Superior temporal gyrus (tissue), 1 donor: ENCODE measurements around the gene HAUS8.
"Not testable (repeated sequence)": the region's sequence is repeated elsewhere in the genome, so short reads cannot be mapped to it uniquely, and the experiment has no call there.

Source experiments
- DNase-seq: peaks from one replicate; pipeline ENCODE4 v3.0.0-alpha.2; 2016; ENCODE audit errors: extremely low spot score

Gene HAUS8, protein sequence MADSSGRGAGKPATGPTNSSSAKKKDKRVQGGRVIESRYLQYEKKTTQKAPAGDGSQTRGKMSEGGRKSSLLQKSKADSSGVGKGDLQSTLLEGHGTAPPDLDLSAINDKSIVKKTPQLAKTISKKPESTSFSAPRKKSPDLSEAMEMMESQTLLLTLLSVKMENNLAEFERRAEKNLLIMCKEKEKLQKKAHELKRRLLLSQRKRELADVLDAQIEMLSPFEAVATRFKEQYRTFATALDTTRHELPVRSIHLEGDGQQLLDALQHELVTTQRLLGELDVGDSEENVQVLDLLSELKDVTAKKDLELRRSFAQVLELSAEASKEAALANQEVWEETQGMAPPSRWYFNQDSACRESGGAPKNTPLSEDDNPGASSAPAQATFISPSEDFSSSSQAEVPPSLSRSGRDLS

DNA sequence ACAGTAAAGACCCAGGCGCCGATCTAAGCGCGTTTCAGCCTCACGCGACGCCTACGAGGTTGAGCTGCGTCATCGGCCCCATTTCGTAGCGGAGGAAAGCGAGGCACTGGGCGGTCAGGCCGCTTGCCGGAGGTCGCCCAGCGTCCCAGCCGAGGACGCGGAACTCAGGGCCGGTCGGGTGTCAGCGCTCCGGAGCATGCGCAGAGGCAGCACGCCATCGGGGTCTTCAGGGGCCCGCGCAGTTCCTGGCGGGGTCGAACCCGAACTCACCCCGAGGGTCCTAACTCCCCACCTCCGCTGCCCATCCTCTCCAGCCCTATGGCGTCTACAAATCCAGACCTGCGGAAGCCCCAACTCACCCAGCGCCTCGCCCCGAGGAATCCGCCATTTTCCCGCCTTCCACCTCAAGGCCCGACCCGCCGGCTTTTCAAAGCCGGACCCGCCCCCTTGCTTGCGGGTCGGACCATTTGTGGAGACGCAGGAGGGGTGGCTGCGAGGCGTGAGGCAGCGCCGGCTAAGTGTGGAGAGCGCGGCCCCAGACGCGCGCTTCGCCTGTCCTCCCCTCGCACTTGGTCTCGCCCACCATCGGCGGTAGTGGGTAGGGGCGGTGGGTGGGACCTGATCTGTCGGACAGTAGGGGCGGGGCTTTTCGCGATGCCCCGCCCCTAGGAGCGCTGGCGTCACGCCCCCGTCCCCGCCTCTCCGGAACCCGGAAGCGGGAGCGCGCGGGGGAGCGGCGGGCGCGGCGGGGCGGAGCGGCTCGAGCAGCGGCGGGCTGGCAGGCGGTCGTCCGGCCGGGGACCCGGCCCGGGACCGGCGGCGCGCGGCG, at the start of gene HAUS8, which contains the start of gene MYO9B:
HAUS8 (minus strand) TSS at position 418 of the 829 bp plus-strand sequence; CDS start at position 388, 30 bp downstream.
MYO9B (plus strand) TSS at position 743 of the 829 bp plus-strand sequence. CDS start 25,941 bp downstream, outside the sequence.
- peak; percentile 99 for DNase-seq

DNA sequence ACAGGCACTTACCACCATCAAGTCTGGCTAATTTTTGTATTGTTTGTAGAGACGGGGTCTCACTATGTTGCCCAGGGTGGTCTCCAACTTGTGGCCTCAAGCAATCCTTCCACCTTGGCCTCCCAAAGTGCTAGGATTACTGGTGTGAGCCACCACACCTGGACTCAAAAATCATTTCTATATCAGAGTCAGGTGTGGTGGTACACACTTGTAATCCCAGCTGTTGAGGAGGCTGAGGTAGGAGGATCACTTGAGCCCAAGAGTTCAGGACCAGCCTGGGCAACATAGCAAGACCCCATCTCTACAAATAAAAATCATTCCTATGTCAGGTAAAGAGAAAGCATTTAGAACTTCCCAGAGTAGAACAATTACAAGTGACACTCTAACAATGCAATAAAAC, 48.8 kb upstream of the HAUS8 start:
- DNase-seq: no peak

DNA sequence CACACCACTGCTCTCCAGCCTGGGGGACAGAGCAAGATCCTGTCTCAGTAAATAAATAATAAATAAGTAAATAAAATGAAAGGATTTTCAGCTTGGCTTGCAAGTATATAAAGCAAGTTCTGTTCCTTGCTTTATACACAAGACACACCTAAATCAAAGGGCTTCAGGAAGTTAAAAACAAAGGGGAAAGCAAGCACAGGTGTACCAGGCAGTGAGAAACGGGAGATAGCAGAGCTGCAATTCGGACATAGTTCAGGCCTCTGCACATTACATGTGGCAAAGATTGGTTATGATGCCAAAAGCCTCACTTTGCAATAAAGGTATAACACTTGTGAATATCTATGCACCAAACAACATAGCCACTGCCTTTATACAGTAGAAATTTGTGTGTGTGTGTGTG, 47.8 kb upstream of the HAUS8 start:
- DNase-seq: no peak

DNA sequence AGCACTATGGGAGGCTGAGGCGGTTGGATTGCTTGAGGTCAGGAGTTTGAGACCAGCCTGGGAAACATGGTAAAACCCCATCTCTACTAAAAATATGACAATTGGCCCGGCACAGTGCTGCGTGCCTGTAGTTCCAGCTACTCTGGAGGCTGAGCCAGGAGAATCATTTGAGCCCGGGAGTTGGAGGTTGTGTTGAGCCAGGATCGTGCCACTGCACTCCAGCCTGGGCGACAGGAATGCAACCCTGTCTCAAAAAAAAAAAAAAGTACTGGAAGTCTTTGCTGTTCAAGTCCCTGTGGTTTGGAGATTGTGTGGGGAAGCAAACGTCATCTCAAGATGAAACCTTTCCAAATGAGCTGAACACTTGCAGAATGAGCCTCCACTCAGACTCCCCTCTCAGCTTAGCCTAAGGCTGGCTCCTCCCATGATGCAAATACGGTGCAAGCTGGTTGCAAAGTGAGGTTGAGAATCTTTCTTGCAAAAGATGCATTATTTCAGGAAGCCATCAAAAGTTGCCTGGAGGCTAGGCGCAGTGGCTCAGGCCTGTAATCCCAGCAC, 46.6 kb upstream of the HAUS8 start:
- no peak for DNase-seq

DNA sequence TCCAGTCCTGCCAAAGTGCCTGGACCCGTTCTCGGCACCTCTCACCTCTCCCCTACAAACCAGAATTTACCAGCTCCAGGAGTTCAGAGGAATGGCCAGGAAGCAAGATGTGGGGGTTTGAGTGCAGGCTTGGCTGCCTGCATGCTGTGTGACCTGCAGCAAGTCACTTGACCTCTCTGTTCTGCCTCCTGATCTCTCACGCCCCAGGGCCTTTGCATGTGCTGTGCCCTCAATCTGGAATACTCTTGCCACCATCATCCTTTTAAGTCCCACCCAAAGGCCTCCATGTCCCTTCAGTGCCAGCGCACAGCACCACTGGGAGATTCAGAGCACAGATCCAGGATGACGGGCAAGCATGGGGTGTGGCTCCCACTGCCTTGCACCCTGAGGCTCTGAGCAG, 43.7 kb upstream of the HAUS8 start:
- no peak for DNase-seq

DNA sequence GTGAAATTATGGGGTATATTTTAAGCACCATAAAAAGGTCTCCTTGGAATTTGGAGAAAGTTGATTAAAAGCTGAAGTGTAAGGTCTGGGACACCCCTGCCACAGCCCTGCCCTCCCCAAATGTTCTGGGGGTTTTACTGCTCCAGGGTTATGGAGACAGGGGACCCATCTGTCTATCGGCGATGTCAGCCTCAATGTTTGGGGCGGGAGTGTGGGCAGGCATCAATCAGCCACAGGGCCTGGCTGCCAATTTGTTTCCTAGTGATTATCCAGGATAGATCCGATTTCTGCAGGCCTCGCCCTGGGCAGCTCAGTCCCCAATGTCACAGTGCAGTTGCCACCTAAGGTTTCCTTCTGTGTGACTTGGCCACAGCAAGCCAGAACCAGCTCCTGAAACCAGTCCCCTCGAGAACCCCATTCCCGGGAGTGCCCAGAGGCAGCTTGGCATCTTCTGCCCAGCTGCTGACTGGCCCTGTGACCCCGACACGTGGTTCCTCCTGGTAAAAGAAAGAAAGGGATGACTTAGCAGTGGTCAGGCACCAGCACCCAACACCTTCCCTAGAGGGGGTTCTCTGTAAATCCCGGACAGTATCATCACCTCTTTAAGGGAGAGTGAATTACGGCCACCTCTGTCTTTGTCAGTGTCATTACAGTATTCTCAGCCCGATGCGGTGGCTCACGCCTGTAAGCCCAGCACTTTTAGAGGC, 41.9 kb upstream of the HAUS8 start:
- DNase-seq: no peak

DNA sequence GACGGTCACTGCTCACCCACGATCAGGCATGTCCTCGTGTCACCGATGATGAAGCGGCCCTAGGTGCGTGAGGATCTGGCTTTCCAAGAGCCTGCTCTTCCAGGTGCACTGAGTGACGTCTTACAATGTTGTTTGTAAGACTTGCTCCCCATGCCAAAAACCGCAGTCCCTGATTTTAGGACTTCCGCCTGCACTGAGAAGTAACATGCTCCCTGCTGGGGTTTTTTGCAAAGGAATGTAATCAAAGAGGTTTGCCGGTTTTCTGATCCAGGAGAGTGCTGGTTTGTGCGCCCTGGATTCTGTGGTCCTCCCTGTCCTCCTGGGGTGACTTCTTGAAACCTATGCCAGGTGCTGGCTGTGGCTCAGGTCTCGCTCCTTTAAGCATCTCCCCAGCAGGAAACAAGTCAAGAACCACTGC, 39.2 kb upstream of the HAUS8 start:
- DNase-seq: no peak

DNA sequence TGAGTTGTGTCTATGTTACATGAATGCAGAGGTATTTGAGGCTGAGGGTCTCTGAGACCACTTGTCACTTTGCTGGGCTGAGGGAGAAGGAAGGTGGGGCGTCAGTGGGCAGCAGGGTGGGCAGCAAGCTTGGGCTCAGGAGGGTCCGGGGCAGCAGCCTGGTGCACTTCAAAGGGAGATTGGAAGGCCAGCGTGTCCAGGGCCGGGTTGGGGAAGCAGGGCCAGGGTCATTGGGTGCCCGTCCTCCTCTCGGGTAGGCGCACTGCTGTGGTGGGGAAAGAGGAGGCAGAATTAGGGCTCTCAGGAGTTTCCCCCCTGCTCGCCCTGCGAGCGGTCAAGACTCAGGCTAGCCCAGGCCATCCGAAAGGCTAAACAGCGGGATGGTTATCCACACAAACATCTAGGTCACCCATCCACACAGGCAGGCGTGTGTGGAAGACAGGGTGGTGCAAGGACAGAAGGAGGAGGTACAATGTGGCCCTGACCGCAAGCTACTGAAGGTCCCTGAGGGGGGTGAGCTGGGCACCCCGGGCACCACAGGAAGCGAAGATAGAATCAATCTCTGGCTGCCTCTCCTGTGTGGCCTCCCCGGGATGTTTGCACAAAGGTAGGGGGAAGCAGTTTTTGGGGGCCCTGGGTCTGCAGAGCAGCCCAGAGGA, 38.0 kb upstream of the HAUS8 start:
- no peak for DNase-seq

DNA sequence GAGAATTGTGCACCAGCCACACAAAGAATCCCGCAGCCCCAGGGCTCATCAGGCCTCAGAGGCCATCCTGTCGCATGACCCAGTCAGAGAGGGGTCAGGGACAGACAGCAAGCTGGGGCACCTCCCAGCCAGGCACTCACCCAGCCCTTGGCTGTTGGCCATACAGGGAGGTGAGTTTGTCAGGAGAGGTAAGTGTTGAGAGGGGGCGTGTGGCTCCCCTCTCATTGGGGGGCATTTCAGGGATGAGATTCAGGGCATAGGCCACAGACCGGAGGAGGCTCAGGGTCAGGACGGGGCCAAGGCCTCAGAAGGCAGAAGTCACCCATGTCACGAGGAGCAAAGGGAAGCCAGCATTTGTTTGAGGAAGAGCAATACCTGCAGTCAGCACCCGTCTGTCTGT, 37.4 kb upstream of the HAUS8 start:
- no peak for DNase-seq

DNA sequence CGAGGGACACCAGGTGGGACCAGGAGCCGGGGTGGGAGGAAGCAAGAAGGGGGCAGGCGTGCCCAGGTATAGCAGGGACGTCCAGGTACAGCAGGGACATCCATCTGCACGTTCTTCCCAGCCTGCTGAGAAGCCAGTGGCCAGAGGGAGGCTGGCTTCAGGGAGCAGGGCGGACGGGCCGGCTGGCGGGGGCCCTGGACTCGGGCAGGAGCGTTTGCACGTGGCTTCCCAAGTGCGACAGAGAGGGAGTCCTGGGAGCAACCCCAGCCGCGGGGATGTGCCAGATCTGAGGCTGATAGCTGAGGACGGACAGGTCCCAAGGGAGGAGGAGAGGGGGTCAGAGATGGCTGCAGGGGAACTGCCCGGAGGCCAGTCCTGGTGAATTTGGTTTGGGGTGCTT, 37.0 kb upstream of the HAUS8 start:
- no peak for DNase-seq

DNA sequence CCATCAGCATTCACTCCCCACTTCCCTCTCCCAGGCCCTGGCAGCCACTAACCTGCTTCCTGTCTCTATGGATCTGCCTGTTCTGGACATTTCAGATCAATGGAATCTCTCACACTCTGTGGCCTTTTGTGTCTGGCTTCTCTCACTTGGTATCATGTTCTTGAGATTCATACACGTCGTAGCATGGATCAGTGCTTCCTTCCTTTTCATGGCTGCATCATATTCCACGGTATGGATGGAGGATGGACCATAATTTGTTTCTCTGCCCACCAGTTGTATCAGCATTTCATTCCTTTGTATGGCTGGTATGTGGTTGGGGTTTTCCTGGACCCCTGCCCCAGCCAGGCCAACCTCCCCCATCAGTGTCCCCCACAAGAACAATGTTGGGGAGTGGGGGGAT, 36.5 kb upstream of the HAUS8 start:
- no peak for DNase-seq

DNA sequence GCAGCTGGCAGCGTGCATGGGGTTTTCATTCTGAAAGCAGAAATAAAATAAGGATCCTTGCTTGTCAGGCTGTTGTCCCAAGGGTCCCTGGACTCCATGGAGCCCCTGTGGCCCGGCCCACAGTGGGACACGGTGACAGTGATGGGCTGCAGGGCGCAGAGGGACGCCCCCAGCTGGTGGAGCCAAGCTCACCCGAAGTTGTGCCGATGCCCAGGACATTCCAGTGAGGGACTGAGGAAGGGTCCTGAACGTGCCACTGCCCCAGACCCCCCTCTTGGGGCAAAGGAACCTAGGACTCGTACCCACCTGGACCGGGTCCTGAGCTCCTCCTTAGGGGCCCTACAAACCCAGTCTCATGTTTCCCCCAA, 35.3 kb upstream of the HAUS8 start:
- no peak for DNase-seq

DNA sequence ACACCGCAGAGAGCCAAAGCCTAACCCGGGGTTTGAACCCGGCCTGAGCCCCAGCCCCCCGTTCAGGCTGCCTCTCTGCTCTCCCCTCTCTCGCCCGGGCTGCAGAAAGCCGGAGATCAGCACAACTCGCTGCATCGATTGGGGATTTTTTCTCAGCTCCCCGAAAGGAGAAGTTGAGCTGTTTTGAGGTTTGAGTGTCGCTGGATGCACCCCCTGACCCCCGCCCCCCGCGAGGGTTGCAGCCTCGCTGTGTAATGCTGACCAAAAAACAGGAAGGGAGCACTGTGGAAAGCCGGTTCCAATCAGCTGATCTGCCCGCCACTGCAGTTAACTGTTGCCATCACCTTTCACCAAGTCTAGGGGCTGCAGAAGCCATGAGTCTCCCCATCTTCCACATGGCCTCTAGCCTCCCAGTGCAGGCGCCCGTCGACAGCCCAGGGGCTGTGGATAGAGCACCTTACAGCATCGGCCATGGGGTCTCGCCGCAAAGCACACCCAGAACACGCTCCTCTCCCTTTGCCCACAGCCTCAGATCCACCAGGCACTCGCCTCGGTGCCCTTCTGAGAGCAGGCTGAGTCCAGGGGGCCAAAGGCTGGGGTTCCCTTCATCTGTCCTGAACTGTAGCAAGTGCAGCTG, 34.8 kb upstream of the HAUS8 start:
- no peak for DNase-seq

DNA sequence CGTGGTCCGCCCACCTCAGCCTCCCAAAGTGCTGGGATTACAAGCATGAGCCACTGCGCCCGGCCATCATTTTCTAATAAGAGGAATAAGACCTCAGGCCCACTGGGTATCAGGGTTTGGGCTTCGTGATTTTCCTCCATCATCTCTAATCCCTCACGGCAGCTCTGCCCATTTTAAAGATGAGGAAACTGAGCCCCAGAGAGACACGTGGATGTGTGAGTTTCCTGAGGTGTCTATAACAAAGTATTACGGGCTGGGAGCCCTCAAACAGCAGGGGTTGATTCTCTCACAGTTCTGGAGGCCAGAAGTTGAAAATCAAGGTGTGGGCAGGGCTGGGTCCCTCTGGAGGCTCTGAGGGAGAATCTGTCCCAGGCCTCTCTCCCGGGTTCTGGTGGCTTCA, 34.0 kb upstream of the HAUS8 start:
- no peak for DNase-seq

DNA sequence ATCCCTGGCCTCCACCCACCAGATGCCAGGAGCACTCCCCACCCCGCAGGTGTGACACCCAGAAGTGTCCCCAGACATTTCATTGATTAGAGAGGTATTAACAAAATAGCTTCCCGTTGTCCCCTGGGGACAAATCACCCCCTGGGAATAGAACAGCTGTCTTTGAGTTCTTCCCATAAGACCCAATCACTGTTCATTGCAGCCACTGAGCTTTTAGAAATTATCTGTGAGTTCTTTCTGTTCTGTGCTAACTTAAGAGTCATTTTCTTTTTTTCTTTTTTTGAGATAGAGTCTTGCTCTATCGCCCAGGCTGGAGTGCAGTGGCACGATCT, 33.2 kb upstream of the HAUS8 start:
- DNase-seq: no peak

DNA sequence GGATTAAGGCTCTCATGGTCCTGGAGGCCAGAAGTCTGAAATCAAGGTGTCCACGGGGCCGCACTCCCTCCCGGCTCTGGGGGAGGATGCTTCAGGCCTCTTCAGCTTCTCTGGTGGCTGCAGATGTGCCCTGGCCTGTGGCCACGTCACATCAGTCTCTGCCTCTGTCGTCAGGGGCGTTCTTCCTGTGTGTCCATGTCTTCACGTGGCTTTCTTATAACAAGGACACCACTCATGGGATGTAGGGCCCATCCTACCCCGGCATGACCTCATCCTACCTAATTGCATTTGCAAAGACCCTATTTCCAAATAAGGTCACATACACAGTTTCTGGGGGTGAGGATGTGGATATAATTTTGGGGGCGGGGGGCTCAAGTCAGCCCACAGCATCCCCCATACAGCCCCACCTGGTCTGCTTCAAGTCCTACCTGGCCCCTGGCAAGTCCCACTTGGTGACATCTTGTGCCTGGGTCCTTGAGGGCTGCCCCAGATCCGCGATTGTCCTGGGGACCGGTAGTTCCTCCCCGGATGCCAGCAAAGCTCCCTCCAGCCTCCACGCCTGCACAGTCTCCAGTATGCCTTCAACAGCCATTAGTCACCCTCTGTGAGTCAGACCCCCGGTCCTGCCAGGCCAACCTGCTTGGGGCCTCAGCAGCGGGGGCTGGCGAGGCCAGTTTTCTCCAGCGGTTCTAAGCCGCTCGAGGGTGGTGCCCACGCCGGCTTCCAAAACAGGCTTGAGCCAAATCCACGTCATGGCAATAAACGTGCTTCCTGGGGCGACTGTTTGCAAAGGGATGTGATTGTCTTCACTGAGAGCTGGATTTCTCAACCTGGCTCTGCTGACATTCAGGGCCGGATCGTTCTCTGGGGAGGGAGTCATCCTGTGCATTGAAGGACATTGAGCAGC, 32.5 kb upstream of the HAUS8 start:
- peak; percentile 59 for DNase-seq

DNA sequence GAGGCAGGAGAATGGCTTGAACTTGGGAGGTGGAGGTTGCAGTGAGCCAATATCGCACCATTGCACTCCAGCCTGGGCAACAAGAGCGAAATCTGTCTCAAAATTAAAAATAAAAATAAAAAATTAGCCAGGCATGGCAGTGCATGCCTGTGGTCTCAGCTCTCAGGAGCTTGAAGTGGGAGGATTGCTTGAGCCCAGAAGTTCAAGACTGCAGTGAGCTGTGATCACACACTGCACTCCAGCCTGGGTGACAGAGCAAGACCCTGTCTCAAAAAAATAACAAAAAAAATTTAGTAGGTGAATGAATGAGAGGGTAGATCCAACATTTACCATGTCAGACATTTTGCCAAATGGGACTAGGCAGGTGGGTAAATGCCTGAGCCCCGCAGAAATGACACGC, 31.7 kb upstream of the HAUS8 start:
- not testable (repeated sequence) for DNase-seq

DNA sequence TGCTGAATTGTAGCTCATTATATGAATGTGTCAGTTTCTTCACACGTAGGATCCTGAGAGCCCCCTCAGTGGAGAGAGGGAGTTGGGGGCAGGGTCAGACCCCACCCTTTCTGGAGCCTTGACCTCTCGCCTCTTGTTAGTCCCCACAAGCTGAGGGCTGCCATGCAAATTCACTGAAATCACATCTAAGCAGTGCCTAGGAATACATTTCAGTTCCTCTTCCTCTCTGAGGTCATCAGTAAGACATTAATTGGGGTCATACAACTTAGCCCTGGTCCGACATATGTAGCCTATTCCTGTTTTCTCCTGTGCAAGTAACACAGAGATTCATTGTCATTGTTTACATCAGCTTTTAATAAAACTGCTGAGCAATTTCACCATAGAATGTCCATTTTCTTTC, 30.3 kb upstream of the HAUS8 start:
- DNase-seq: no peak

DNA sequence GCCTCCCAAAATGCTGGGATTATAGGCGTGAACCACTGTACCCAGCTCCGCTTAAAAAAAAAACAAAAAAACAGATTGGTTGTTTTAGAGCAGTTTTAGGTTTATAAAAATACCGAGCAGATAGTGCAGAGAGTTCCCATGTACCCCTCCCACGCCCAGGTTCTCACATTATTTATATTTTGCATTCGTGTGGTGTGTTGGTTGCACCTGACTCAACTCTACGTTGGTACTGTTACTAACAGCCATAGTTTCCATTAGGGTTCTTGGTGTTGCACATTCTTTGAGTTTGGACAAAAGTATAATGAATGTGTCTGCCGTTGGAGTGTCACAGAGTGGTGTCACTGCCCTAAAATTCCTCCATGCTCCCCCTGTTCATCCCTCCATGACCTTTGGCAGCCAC, 29.4 kb upstream of the HAUS8 start:
- no peak for DNase-seq

DNA sequence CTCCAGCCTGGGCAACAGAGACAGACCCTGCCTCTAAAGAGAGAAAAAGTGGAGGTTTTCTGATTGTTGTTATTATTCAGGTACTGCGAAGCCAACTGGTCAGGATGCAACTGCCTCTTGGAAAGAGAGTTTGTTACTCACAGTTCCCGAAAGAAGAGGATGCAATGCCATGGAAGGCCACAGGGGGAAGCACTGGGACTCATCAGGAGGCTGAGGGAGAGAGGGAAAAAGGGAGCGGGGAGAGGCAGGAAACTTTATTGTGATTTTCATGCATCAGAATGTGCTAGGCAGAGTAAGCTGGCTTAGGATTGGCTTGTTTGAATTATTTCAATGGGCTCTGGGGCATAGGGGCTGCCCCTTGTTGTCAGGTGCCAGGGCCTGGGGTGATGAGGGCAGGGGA, 27.9 kb upstream of the HAUS8 start:
- no peak for DNase-seq
